Peyer's patch (tissue), 4 donors: ENCODE results near the gene TSPAN18. TPM values are rescaled to one million over a fixed set of nuclear protein-coding genes. Genes with fewer than 3 reads are reported as not detected.

Experiments used
- DNase-seq, 3 donors: peaks; one replicate each; pipeline ENCODE4 v3.0.0-alpha.2; 2017 to 2019
- H3K27ac ChIP-seq, 4 donors: fragments of 200-600 bp; sonication (generic); one replicate each; pipeline ENCODE4 v1.5.1; 2016 to 2019
- H3K27me3 ChIP-seq, 2 donors: fragments of 200-600 bp; sonication (generic); one replicate each; pipeline ENCODE4 v1.5.1; 2019
- H3K36me3 ChIP-seq, 3 donors: fragments of 200-600 bp; sonication (generic); one replicate each; pipeline ENCODE4 v1.5.1; 2016 to 2019
- H3K4me1 ChIP-seq, 4 donors: fragments of 200-600 bp; sonication (generic); one replicate each; pipeline ENCODE4 v1.5.1; 2016 to 2019
- H3K4me3 ChIP-seq, 4 donors: fragments of 200-600 bp; sonication (generic); 1 replicate in 3 of 4; 2 replicates in 1 of 4; pipeline ENCODE4 v1.5.1; 2016 to 2019; ENCODE audit warnings: mild to moderate bottlenecking in 1 of 4
- H3K9me3 ChIP-seq, 4 donors: fragments of 200-600 bp; sonication (generic); one replicate each; pipeline ENCODE4 v1.5.1; 2016 to 2019; ENCODE audit warnings: mild to moderate bottlenecking in 1 of 4
- CTCF ChIP-seq, 6 experiments: fragments of 450-650 bp in 4 of 6; fragments of 200-600 bp in 2 of 6; sonication (generic) in 1 of 6; IDR thresholded peaks; one replicate each; pipeline ENCODE4 v1.5.1; 2017 to 2019; ENCODE audit warnings: antibody characterized with exemption in 6 of 6, mild to moderate bottlenecking in 3 of 6, moderate library complexity in 1 of 6
- POLR2A ChIP-seq, 2 donors: fragments of 450-650 bp; IDR thresholded peaks; one replicate each; pipeline ENCODE4 v1.5.1; 2017; ENCODE audit warnings: antibody characterized with exemption in 2 of 2, mild to moderate bottlenecking in 2 of 2, moderate library complexity in 2 of 2
- total RNA-seq, 4 donors: library from RNA; depleted of rRNA; stranded (reverse); fragments of >200 nt; gene quantifications; one replicate each; pipeline ENCODE4 v1.1.0, GENCODE V29; 2016

TSPAN18 gene
- total RNA-seq, 4 donors from 2014 or later: 1.1 to 19.8 (median 3.1) TPM

DNA sequence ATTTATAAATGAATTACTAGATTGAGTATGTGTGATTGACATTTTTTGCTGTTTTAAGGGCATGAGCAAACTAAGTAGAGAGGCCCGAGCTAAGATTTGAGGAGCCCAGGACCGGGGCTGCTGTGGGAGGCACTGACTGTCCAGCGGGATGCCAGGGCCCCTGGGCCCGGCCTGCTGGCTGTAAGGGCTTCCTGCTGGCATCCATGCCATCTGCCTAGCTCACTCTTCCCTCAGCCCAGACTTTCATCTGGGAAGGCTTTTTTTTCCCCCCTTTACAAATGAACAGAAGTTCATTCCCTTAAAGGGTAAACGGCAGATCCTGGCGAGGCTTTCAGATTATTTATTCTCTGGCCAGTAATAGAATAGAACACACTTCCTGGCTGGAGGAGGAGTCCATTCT, 239.9 kb downstream of the TSPAN18 start:
- TF ChIP-seq POLR2A (IDR thresholded peaks at IDR 0.05) (no peak), CTCF (IDR thresholded peaks at IDR 0.05) (no peak)

DNA sequence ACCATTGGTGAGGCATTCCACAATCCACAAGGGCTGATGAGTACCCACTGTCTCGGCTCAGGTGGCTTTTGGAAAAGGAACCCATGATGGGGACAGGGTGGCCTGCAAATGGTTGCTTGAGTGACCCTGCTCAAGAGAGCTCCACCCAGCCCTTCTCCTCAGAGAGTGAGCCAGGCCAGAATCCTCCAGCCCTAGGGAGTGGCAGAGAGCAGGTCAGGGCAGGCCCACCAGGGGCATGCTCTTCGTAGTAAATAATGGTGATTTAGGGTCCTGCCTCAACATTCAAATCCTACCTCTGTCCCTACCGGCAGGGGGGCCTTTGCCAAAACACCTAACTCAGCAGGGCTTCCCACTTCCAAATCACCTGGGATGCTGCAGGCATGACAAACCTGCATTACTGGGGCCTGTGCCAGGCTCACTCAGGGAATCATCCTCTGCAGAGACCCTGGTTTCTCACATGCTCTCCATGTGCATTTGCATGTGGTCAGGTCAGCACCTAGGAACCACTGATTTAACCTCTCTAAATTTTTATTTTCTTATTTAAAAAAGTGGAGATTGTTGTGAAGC, 241.3 kb downstream of the TSPAN18 start:
- Histone ChIP-seq H3K27ac (no peak overlapping the region), H3K4me3 (no peak overlapping the region), H3K4me1 (peaks cover 0 to 5% (median 0%) of the 10 kb centered on the region in 4 donors), H3K27me3 (no peaks in the 10 kb centered on the region), H3K36me3 (no peaks in the 10 kb centered on the region), H3K9me3 (no peaks in the 10 kb centered on the region)
- TF ChIP-seq CTCF (IDR thresholded peaks at IDR 0.05) (no peak), POLR2A (IDR thresholded peaks at IDR 0.05) (no peak)
- DNase-seq: no peak

More for the DNA sequence above, 239.9 kb downstream of the TSPAN18 start:
- H3K4me1 ChIP-seq: peaks cover 0 to 5% (median 0%) of the 10 kb centered on the region in 4 donors
- no peak overlapping the region for H3K27ac ChIP-seq
- no peaks in the 10 kb centered on the region for H3K36me3 ChIP-seq
- H3K9me3 ChIP-seq: no peaks in the 10 kb centered on the region
- H3K4me3 ChIP-seq: no peak overlapping the region
- no peaks in the 10 kb centered on the region for H3K27me3 ChIP-seq
- DNase-seq: no peak

DNA sequence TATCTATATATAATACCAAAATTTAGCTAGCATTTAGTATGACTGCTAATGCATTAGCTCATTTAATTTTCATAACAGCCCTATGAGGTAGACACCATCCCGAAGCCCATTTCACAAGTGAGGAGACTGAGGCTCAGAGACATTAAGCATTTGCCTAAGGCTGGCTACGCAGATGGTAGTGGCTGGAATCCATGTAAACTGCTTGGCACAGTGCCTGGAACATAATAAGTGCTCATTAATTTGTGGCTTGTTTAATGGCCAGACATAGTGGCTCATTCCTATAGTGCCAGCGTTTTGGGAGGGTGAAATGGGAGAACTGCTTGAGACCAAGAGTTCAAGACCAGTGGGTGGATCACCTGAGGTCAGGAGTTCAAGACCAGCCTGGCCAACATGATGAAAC, 241.7 kb downstream of the TSPAN18 start:
- H3K36me3 ChIP-seq: no peaks in the 10 kb centered on the region
- no peak for DNase-seq
- H3K27me3 ChIP-seq: no peaks in the 10 kb centered on the region
- no peaks in the 10 kb centered on the region for H3K9me3 ChIP-seq
- no peak overlapping the region for H3K4me3 ChIP-seq
- no peak overlapping the region for H3K27ac ChIP-seq
- peaks cover 0 to 5% (median 0%) of the 10 kb centered on the region in 4 donors for H3K4me1 ChIP-seq
- no peak for TF ChIP-seq CTCF (IDR thresholded peaks at IDR 0.05)
- TF ChIP-seq POLR2A (IDR thresholded peaks at IDR 0.05): no peak

DNA sequence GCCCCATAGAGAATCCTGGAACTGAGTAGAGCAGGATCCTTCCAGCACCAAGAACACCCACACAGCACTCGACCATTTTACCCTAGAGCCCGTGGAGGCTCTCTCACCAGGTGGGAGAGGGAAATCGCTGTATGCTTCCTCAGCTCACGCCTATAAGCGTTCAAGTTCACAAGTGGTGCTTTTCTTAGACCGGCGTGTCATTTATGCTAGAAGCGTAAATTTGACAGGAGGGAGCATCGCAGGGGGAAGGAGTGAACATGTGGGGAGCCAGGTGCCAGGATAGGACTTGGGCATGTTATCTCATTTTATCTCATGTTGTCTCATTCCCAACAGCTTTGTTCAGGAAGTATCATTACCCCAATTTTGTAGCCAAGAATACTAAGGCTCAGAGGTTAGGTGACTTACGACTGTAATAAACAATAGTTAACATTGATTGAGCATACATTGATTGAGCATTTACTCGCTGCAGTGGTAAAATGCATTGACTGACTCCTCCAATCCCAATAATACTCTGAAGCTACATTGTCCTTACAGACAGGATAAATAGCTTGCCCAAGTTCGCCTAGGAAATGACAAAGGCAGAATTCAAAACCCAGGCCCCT, 243.0 kb downstream of the TSPAN18 start:
- no peaks in the 10 kb centered on the region for H3K27me3 ChIP-seq
- no peak for DNase-seq
- no peak overlapping the region for H3K4me3 ChIP-seq
- no peak overlapping the region for H3K27ac ChIP-seq
- peaks cover 0 to 5% (median 0%) of the 10 kb centered on the region in 4 donors for H3K4me1 ChIP-seq
- TF ChIP-seq CTCF (IDR thresholded peaks at IDR 0.05): no peak
- TF ChIP-seq POLR2A (IDR thresholded peaks at IDR 0.05): no peak
- no peaks in the 10 kb centered on the region for H3K9me3 ChIP-seq
- no peaks in the 10 kb centered on the region for H3K36me3 ChIP-seq

DNA sequence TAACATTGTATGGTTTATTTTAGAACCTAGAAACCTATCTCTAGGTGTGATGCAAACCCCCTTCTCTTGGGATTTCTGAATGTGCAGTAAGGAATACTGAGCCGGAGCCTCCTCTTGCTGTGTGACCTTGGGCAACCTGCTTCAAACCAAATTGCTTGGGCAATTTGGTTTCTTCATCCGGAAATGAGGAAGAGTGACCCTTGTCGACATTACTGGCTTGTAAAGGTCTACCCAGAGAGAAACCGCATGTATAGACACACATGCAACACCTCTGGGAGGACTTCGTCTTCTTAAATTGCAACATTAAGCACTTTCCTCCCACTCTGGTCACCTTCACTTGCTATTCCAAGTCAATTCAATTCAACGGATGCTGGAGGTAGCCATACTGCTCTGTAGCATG, 243.5 kb downstream of the TSPAN18 start:
- H3K27me3 ChIP-seq: no peaks in the 10 kb centered on the region
- DNase-seq: no peak
- no peak overlapping the region for H3K4me3 ChIP-seq
- peaks cover 0 to 5% (median 0%) of the 10 kb centered on the region in 4 donors for H3K4me1 ChIP-seq
- TF ChIP-seq CTCF (IDR thresholded peaks at IDR 0.05) (no peak), POLR2A (IDR thresholded peaks at IDR 0.05) (no peak)
- no peaks in the 10 kb centered on the region for H3K36me3 ChIP-seq
- no peaks in the 10 kb centered on the region for H3K9me3 ChIP-seq
- H3K27ac ChIP-seq: no peak overlapping the region
